HepG2 (cell line): ENCODE results near the gene LHFPL6. TPM values are rescaled to one million over a fixed set of nuclear protein-coding genes. Genes with fewer than 3 reads are reported as not detected.

Experiments used
- ATAC-seq: fragments of 200-7000 bp; cut with Tn5 transposase; 3 replicates; pipeline ENCODE4 v1.9.1; 2020; ENCODE audit warnings: mild to moderate bottlenecking, moderate library complexity
- BruUV-seq: library from RNA; stranded (reverse); fragments of 400-500 nt; replicated peaks from 2 replicates; lab custom pipeline; 2021; lab: Mats Ljungman, UMichigan
- CTCF ChIA-PET: fragments of 300-600 bp; formaldehyde crosslinking; extraction: SDS; loops from one replicate; lab custom pipeline; 2021; ENCODE audit warnings: low total read pairs, inconsistent platforms, low intra/inter-chr PET ratio; lab: Yijun Ruan, JAX
- POLR2A ChIA-PET: fragments of 350-600 bp; sonication (Branson Sonifier 250); formaldehyde crosslinking; loops from one replicate; lab custom pipeline; 2020; ENCODE audit warnings: antibody characterized with exemption, inconsistent platforms; lab: Yijun Ruan, JAX
- DNase-seq: peaks from one replicate; pipeline ENCODE4 v3.0.0-alpha.2; 2015; ENCODE audit warnings: low spot score
- FAIRE-seq: peaks from 3 replicates; lab custom pipeline; 2011; peaks lifted over from hg19 to GRCh38; lab: Jason Lieb, UNC
- H2AFZ ChIP-seq: one replicate; pipeline ENCODE4 v1.6.1; 2011; ENCODE audit warnings: low read length, inconsistent platforms
- H3K27ac ChIP-seq: fragments of 300-600 bp; 3 replicates; pipeline ENCODE4 v1.8.0; 2011; ENCODE audit warnings: mixed run types, mild to moderate bottlenecking, mixed read lengths, low read length, inconsistent platforms; ENCODE audit not compliant: insufficient read depth; ENCODE audit errors: extremely low read length
- H3K27me3 ChIP-seq, 2 experiments: fragments of 200-600 bp in 1 of 2; 2 replicates in 1 of 2; 3 replicates in 1 of 2; pipeline versions ENCODE4 v1.6.0 to v1.8.0; 2011; ENCODE audit warnings: low read length in 2 of 2, mild to moderate bottlenecking in 2 of 2, moderate library complexity in 2 of 2, inconsistent platforms in 1 of 2; ENCODE audit not compliant: insufficient read depth in 2 of 2, control insufficient read depth in 1 of 2
- H3K36me3 ChIP-seq, 2 experiments: fragments of 200-600 bp in 1 of 2; replicated peaks in 1 of 2; 2 replicates in 1 of 2; 3 replicates in 1 of 2; pipeline versions ENCODE4 v1.5.1 to v1.8.0; 2011; ENCODE audit warnings: low read length in 2 of 2, inconsistent platforms in 1 of 2; ENCODE audit not compliant: insufficient read depth in 2 of 2, control insufficient read depth in 1 of 2
- H3K4me1 ChIP-seq: 2 replicates; pipeline ENCODE4 v1.5.1; 2012; ENCODE audit warnings: low read length, inconsistent platforms; ENCODE audit not compliant: insufficient read depth
- H3K4me2 ChIP-seq: 2 replicates; pipeline ENCODE4 v1.6.0; 2011; ENCODE audit warnings: low read depth, low read length, inconsistent platforms
- H3K4me3 ChIP-seq, 3 experiments: fragments of 200-600 bp in 1 of 3; sonication (generic), shearing (Covaris generic) in 1 of 3; replicated peaks in 1 of 3; 2 replicates each; pipeline ENCODE4 v1.5.1; 2011 to 2016; ENCODE audit warnings: low read length in 3 of 3, inconsistent platforms in 2 of 3, low read depth in 2 of 3, mild to moderate bottlenecking in 2 of 3, control low read depth in 1 of 3, mixed read lengths in 1 of 3; ENCODE audit not compliant: insufficient read depth in 1 of 3
- H3K79me2 ChIP-seq: one replicate; pipeline ENCODE4 v1.6.1; 2011; ENCODE audit warnings: low read length, inconsistent platforms; ENCODE audit not compliant: insufficient read depth
- H3K9ac ChIP-seq: 2 replicates; pipeline ENCODE4 v1.6.0; 2011; ENCODE audit warnings: mild to moderate bottlenecking, low read depth, low read length, inconsistent platforms; ENCODE audit not compliant: insufficient read depth
- H3K9me3 ChIP-seq: 2 replicates; pipeline ENCODE4 v1.5.1; 2012; ENCODE audit warnings: mild to moderate bottlenecking, low read length
- H4K20me1 ChIP-seq: 2 replicates; pipeline ENCODE4 v1.6.0; 2011; ENCODE audit warnings: inconsistent platforms, mild to moderate bottlenecking, low read length, moderate library complexity; ENCODE audit not compliant: insufficient read depth
- AHR ChIP-seq: IDR thresholded peaks from 2 replicates; pipeline ENCODE4 v1.6.1; 2018; ENCODE audit warnings: missing genetic modification reagents, missing compliant biosample characterization
- CBX5 ChIP-seq: sonication (generic); formaldehyde crosslinking; IDR thresholded peaks from 2 replicates; pipeline ENCODE4 v1.4.0; 2020; ENCODE audit warnings: missing genetic modification reagents, borderline replicate concordance
- HDAC1 ChIP-seq: sonication (generic); formaldehyde crosslinking; IDR thresholded peaks from 2 replicates; pipeline ENCODE4 v1.5.1; 2020; ENCODE audit warnings: mild to moderate bottlenecking, missing genetic modification reagents
- HOXA3 ChIP-seq: sonication (generic); formaldehyde crosslinking; IDR thresholded peaks from 2 replicates; pipeline ENCODE4 v1.5.0; 2020; ENCODE audit warnings: missing genetic modification reagents
- MLX ChIP-seq: IDR thresholded peaks from 2 replicates; pipeline ENCODE4 v1.6.1; 2016
- PCBP1 ChIP-seq: fragments of 200-400 bp; formaldehyde crosslinking; IDR thresholded peaks from 2 replicates; pipeline ENCODE4 v1.6.1; 2017; ENCODE audit warnings: mild to moderate bottlenecking, low read depth, low read length, borderline replicate concordance
- POLR2G ChIP-seq: fragments of 200-400 bp; formaldehyde crosslinking; IDR thresholded peaks from 2 replicates; pipeline ENCODE4 v1.6.1; 2018; ENCODE audit warnings: mild to moderate bottlenecking, low read depth, low read length, moderate library complexity
- RBM39 ChIP-seq: fragments of 200-400 bp; formaldehyde crosslinking; IDR thresholded peaks from one replicate; pipeline ENCODE4 v1.6.1; 2018; ENCODE audit warnings: antibody characterized with exemption, mild to moderate bottlenecking, low read depth, low read length; ENCODE audit not compliant: poor library complexity, severe bottlenecking
- SIN3B ChIP-seq: fragments of 150-350 bp; IDR thresholded peaks from 2 replicates; pipeline ENCODE4 v1.6.1; 2014; ENCODE audit warnings: low read length
- SMARCC2 ChIP-seq: fragments of 450-650 bp; IDR thresholded peaks from 2 replicates; pipeline ENCODE4 v1.6.1; 2017; ENCODE audit warnings: antibody characterized with exemption, mild to moderate bottlenecking
- ZBTB8A ChIP-seq: sonication (generic); formaldehyde crosslinking; IDR thresholded peaks from 2 replicates; pipeline ENCODE4 v1.4.0; 2020; ENCODE audit warnings: mild to moderate bottlenecking, low read depth, missing genetic modification reagents, borderline replicate concordance
- ZNF224 ChIP-seq: sonication (generic); formaldehyde crosslinking; IDR thresholded peaks from 2 replicates; pipeline ENCODE4 v1.5.0; 2020; ENCODE audit warnings: mild to moderate bottlenecking, missing genetic modification reagents
- ZNF484 ChIP-seq: sonication (generic); formaldehyde crosslinking; IDR thresholded peaks from 2 replicates; pipeline ENCODE4 v1.5.1; 2020; ENCODE audit warnings: mild to moderate bottlenecking, low read depth, missing genetic modification reagents, borderline replicate concordance
- ZNF703 ChIP-seq: sonication (generic); formaldehyde crosslinking; IDR thresholded peaks from 2 replicates; pipeline ENCODE4 v1.5.1; 2020; ENCODE audit warnings: missing genetic modification reagents, mild to moderate bottlenecking, moderate library complexity, borderline replicate concordance
- ZNF747 ChIP-seq: sonication (generic); formaldehyde crosslinking; IDR thresholded peaks from 2 replicates; pipeline ENCODE4 v1.8.1; 2023; ENCODE audit warnings: missing genetic modification reagents, mild to moderate bottlenecking, borderline replicate concordance
- WGBS: methylation state at CpG from one replicate; pipeline ENCODE4 v1.1.6; 2017; ENCODE audit warnings: low lambda C conversion rate; 5-methylcytosine and 5-hydroxymethylcytosine counted together
- in situ Hi-C: cut with HindIII; loops from 2 replicates; pipeline ENCODE4 v1.10.0; 2017; ENCODE audit warnings: low pct_unique_long_range_greater_than_20kb; ENCODE audit not compliant: extremely low pct_ligation_motif_present
- intact Hi-C: fragments of 100-400 bp; cut with micrococcal nuclease; formaldehyde crosslinking; loops from one replicate; pipeline ENCODE4 v1.10.0; 2022; ENCODE audit not compliant: unreplicated experiment
- polyA plus RNA-seq, 8 experiments: library from polyadenylated mRNA; depleted of rRNA in 3 of 8; stranded (reverse) in 7 of 8; unstranded in 1 of 8; fragments of >200 nt; fragmentation: Illumina TruSeq in 4 of 8; extraction: Trizol in 4 of 8; gene quantifications; 2 replicates each; pipeline versions ENCODE4 v1.2.1 to v1.2.3, GENCODE V29; 2011 to 2016; ENCODE audit warnings: low read depth in 4 of 8, missing spikeins in 1 of 8, mixed read lengths in 1 of 8; ENCODE audit not compliant: insufficient read depth in 1 of 8
- total RNA-seq, 5 experiments: library from RNA; depleted of rRNA; stranded (reverse); fragments of >200 nt; fragmentation: Illumina TruSeq; extraction: Trizol; gene quantifications; 2 replicates each; pipeline ENCODE4 v1.2.3, GENCODE V29; 2016; ENCODE audit warnings: low read depth in 1 of 5
- TF ChIP-seq, protein P1 (sequence below): sonication (generic); formaldehyde crosslinking; IDR thresholded peaks from 2 replicates; pipeline ENCODE4 v1.4.0; 2020; ENCODE audit warnings: low read depth, mild to moderate bottlenecking, missing genetic modification reagents

LHFPL6 gene
- total and polyA plus RNA-seq, 2 of the 13 experiments (the other 11 are each of a cell fraction or from before 2014, with no cell fraction given): not detected

GRCh38 chr13:39575641-39576238, 27.3 kb downstream of the LHFPL6 start (continued):
- TF ChIP-seq, protein P1, sequence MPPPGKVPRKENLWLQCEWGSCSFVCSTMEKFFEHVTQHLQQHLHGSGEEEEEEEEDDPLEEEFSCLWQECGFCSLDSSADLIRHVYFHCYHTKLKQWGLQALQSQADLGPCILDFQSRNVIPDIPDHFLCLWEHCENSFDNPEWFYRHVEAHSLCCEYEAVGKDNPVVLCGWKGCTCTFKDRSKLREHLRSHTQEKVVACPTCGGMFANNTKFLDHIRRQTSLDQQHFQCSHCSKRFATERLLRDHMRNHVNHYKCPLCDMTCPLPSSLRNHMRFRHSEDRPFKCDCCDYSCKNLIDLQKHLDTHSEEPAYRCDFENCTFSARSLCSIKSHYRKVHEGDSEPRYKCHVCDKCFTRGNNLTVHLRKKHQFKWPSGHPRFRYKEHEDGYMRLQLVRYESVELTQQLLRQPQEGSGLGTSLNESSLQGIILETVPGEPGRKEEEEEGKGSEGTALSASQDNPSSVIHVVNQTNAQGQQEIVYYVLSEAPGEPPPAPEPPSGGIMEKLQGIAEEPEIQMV (CRISPR knock-in tag): no peak

DNA sequence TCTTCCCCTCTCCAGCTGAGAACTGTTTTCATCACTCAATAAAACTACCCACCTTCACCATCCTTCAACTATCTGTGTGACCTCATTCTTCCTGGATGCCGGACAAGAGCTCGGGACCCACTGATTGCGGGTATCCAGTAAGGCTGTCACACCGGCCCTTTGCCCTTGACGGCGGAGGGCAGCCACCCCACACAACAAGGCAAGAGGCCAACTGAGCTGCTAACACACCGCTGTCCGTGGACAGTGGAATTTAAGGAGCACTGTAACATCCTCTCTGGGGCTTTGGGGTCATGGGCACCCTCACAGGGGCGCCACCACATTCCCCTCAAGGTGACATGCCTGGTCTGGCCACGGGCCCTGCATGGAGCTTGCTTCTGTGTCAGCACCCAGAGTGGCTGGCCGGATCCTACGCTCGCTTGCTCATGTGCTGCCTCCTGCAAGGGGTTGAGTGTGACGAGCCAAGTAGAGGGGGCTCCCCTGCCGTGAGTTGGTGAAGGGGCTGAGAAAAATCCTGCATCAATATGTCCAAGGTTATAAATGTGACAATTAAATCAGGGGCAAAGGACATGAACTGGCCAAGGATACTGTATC, 31.4 kb downstream of the LHFPL6 start:
- H3K27ac ChIP-seq: no peak overlapping the region
- H3K9ac ChIP-seq: no peak overlapping the region
- POLR2A ChIA-PET: no interaction called here
- WGBS: 29% methylated on average over 15 of the region's 15 CpGs
- H4K20me1 ChIP-seq: no peaks in the 10 kb centered on the region
- H3K9me3 ChIP-seq: no peaks in the 10 kb centered on the region
- intact Hi-C loops: no loop called here
- BruUV-seq: no TSS peak
- in situ Hi-C loops: no loop called here
- CTCF ChIA-PET: no interaction called here
- no peak overlapping the region for H3K4me2 ChIP-seq
- no peaks in the 10 kb centered on the region for H3K27me3 ChIP-seq
- FAIRE-seq (no peak), ATAC-seq (no peak; the same call in 2 of the 3 replicates), DNase-seq (no peak)
- TF ChIP-seq ZBTB8A (CRISPR knock-in tag) (no peak), ZNF224 (CRISPR knock-in tag) (no peak), ZNF747 (CRISPR knock-in tag) (no peak), HDAC1 (no peak), AHR (CRISPR knock-in tag) (no peak), HOXA3 (CRISPR knock-in tag) (no peak), SMARCC2 (no peak), CBX5 (CRISPR knock-in tag) (no peak), PCBP1 (no peak), ZNF703 (CRISPR knock-in tag) (no peak), ZNF484 (CRISPR knock-in tag) (no peak), RBM39 (no peak), POLR2G (no peak), SIN3B (no peak), MLX (CRISPR knock-in tag) (no peak)
- no peak overlapping the region for H2AFZ ChIP-seq
- H3K79me2 ChIP-seq: no peaks in the 10 kb centered on the region
- no peak overlapping the region for H3K4me3 ChIP-seq
- H3K36me3 ChIP-seq: no peaks in the 10 kb centered on the region
- no peaks in the 10 kb centered on the region for H3K4me1 ChIP-seq
